GM12878 (cell line): ENCODE results near the gene POMT2. TPM values are rescaled to one million over a fixed set of nuclear protein-coding genes. Genes with fewer than 3 reads are reported as not detected.
A peak's percentile ranks its signal among the peaks of the same experiment; 100 is the strongest.

Source experiments
- ATAC-seq: fragments of 200-7000 bp; cut with Tn5 transposase; 3 replicates; pipeline ENCODE4 v1.9.1; 2020; ENCODE audit warnings: mild to moderate bottlenecking, moderate library complexity
- BruUV-seq: library from RNA; stranded (reverse); fragments of 400-500 nt; replicated peaks from 2 replicates; lab custom pipeline; 2021; lab: Mats Ljungman, UMichigan
- CTCF ChIA-PET: fragments of 300-600 bp; sonication (Branson Sonifier 250); formaldehyde crosslinking; extraction: SDS; loops from one replicate; lab custom pipeline; 2021; ENCODE audit warnings: inconsistent platforms; lab: Yijun Ruan, JAX
- POLR2A ChIA-PET: fragments of 350-600 bp; formaldehyde crosslinking; extraction: SDS; loops from one replicate; lab custom pipeline; 2021; ENCODE audit warnings: inconsistent platforms; lab: Charles Lee
- RAD21 ChIA-PET: fragments of 300-600 bp; sonication (Branson Sonifier 250); formaldehyde crosslinking; loops from one replicate; lab custom pipeline; 2023; ENCODE audit warnings: antibody characterized with exemption; ENCODE audit not compliant: unreplicated experiment; lab: Charles Lee
- SMC1A ChIA-PET: fragments of 300-600 bp; sonication (Branson Sonifier 250); formaldehyde crosslinking; loops from one replicate; lab custom pipeline; 2023; ENCODE audit not compliant: unreplicated experiment, uncharacterized antibody; lab: Charles Lee
- DNase-seq: peaks from one replicate; pipeline ENCODE4 v3.0.0-alpha.2; 2011; ENCODE audit warnings: low read depth, low spot score
- FAIRE-seq: peaks from 3 replicates; lab custom pipeline; 2011; peaks lifted over from hg19 to GRCh38; lab: Jason Lieb, UNC
- H2AFZ ChIP-seq: 2 replicates; pipeline ENCODE4 v1.6.0; 2011; ENCODE audit warnings: low read depth, low read length, control low read depth; ENCODE audit not compliant: control insufficient read depth
- H3K27ac ChIP-seq: 2 replicates; pipeline ENCODE4 v1.5.1; 2011; ENCODE audit warnings: control low read depth; ENCODE audit not compliant: control insufficient read depth, insufficient read depth
- H3K27me3 ChIP-seq, 2 experiments: replicated peaks in 1 of 2; 2 replicates each; pipeline versions ENCODE4 v1.6.0 to v1.6.1; 2011; ENCODE audit warnings: low read length in 1 of 2; ENCODE audit not compliant: control insufficient read depth in 2 of 2, insufficient read depth in 2 of 2
- H3K36me3 ChIP-seq, 2 experiments: 2 replicates each; pipeline ENCODE4 v1.5.1; 2011; ENCODE audit warnings: low read length in 1 of 2; ENCODE audit not compliant: control insufficient read depth in 2 of 2, insufficient read depth in 2 of 2
- H3K4me1 ChIP-seq: 2 replicates; pipeline ENCODE4 v1.6.1; 2011; ENCODE audit warnings: mild to moderate bottlenecking, low read length, moderate library complexity, mixed read lengths; ENCODE audit not compliant: control insufficient read depth, insufficient read depth
- H3K4me2 ChIP-seq: 2 replicates; pipeline ENCODE4 v1.6.0; 2011; ENCODE audit warnings: control low read depth; ENCODE audit not compliant: control insufficient read depth, insufficient read depth
- H3K4me3 ChIP-seq: fragments of 200-600 bp; sonication (generic); 2 replicates; pipeline ENCODE4 v1.5.1; 2016
- H3K79me2 ChIP-seq: 2 replicates; pipeline ENCODE4 v1.6.0; 2011; ENCODE audit warnings: low read length; ENCODE audit not compliant: control insufficient read depth, insufficient read depth
- H3K9ac ChIP-seq: 2 replicates; pipeline ENCODE4 v1.8.0; 2011; ENCODE audit warnings: low read length, control low read depth, mixed read lengths; ENCODE audit not compliant: control insufficient read depth, insufficient read depth
- H3K9me3 ChIP-seq: replicated peaks from 3 replicates; pipeline ENCODE4 v1.5.1; 2011; ENCODE audit warnings: mild to moderate bottlenecking, low read length; ENCODE audit not compliant: control insufficient read depth, insufficient read depth
- H4K20me1 ChIP-seq: 2 replicates; pipeline ENCODE4 v1.6.0; 2011; ENCODE audit not compliant: control insufficient read depth, insufficient read depth
- BMI1 ChIP-seq: fragments of 450-650 bp; IDR thresholded peaks from 2 replicates; pipeline ENCODE4 v1.6.1; 2016; ENCODE audit warnings: mild to moderate bottlenecking, moderate library complexity, borderline replicate concordance
- JUNB ChIP-seq: IDR thresholded peaks from 2 replicates; pipeline ENCODE4 v1.6.1; 2016; ENCODE audit warnings: antibody characterized with exemption, mild to moderate bottlenecking
- RB1 ChIP-seq: fragments of 450-650 bp; formaldehyde crosslinking; IDR thresholded peaks from 2 replicates; pipeline ENCODE4 v1.6.1; 2017; ENCODE audit warnings: mild to moderate bottlenecking, borderline replicate concordance
- TCF12 ChIP-seq: IDR thresholded peaks from 2 replicates; pipeline ENCODE4 v1.6.1; 2011; ENCODE audit warnings: low read depth, mild to moderate bottlenecking, low read length
- WGBS: methylation state at CpG from one replicate; pipeline ENCODE4 v1.1.6; 2016; ENCODE audit warnings: low lambda C conversion rate; ENCODE audit not compliant: insufficient replicate concordance, insufficient coverage; ENCODE audit errors: missing lambda C conversion rate; 5-methylcytosine and 5-hydroxymethylcytosine counted together
- in situ Hi-C: fragments of 300-500 bp; cut with MboI; formaldehyde crosslinking; loops from 9 replicates; pipeline ENCODE4 v1.14.3; 2018; ENCODE audit warnings: mixed read lengths
- intact Hi-C: fragments of 100-400 bp; cut with micrococcal nuclease; formaldehyde crosslinking; loops from one replicate; pipeline ENCODE4 v1.14.2; 2022; ENCODE audit not compliant: unreplicated experiment
- polyA plus RNA-seq, 11 experiments: library from polyadenylated mRNA; depleted of rRNA in 4 of 11; unstranded in 6 of 11; stranded (reverse) in 5 of 11; fragments of >200 nt; fragmentation: Nextera tagmentation in 4 of 11; fragmentation: Illumina TruSeq in 1 of 11; extraction: Ambion mirVana in 4 of 11; extraction: Trizol in 1 of 11; gene quantifications; 1 replicate in 1 of 11; 2 replicates in 10 of 11; pipeline versions ENCODE4 v1.2.1 to v1.2.3, GENCODE V29; 2011 to 2016; ENCODE audit warnings: inconsistent platforms in 2 of 11, missing spikeins in 2 of 11, low read depth in 1 of 11
- total RNA-seq, 4 experiments: library from RNA; depleted of rRNA in 3 of 4; stranded (reverse); fragments of >200 nt in 3 of 4; fragmentation: Illumina TruSeq in 1 of 4; extraction: Trizol in 1 of 4; gene quantifications; 2 replicates each; pipeline versions ENCODE4 v1.2.1 to v1.2.3, GENCODE V29; 2013 to 2021

Gene POMT2
- total and polyA plus RNA-seq, 10 of the 15 experiments (the other 5 are each of a cell fraction or from before 2014, with no cell fraction given) = 0.23 to 13.9 (median 6.5) TPM

DNA sequence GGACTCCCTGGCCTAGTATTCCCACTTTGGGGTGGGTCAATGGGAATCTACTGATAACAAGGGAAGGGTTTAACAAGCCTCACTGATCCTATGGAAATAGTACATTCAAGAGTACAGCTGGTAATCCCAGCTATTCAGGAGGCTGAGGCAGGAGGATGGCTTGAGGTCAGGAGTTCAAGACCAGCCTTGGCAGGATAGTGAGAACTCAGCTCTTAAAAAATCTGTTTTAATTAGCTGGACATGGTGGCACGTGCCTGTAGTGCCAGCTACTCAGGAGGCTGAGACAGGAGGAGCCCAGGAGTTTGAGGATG is 4.5 kb downstream of the POMT2 start:
- H3K4me2 ChIP-seq = no peak overlapping the region
- in situ Hi-C loops = loop anchor here (5.0 kb wide), 2 partner anchors 164 to 449 kb away; no protein-coding TSS in a partner anchor
- H3K9me3 ChIP-seq = no peaks in the 10 kb centered on the region
- H3K27ac ChIP-seq = no peak overlapping the region
- no peak overlapping the region for H3K9ac ChIP-seq
- POLR2A ChIA-PET = interaction anchor here (0.7 to 0.9 kb wide), 2 partner anchors 165 to 404 kb away, joined by 3 read pairs; no protein-coding TSS in a partner anchor
- ATAC-seq = no peak
- no peaks in the 10 kb centered on the region; a peak in 1 of 4 replicates for H3K36me3 ChIP-seq
- no peak for DNase-seq
- RAD21 ChIA-PET = interaction anchor here (0.6 to 3.0 kb wide), 29 partner anchors 9 to 605 kb away, joined by 3 to 48 read pairs (median 5); partner anchors contain the start of genes AHSA1, CIPC, SAMD15 and TMED8
- H3K79me2 ChIP-seq = no peaks in the 10 kb centered on the region; the same call in 1 of the 2 replicates
- intact Hi-C loops = loop anchor here (1.0 to 5.0 kb wide), 3 partner anchors 15 to 444 kb away; no protein-coding TSS in a partner anchor
- H3K27me3 ChIP-seq = no peaks in the 10 kb centered on the region
- TF ChIP-seq BMI1 = no peak
- no peak for TF ChIP-seq TCF12
- TF ChIP-seq RB1 = 0 out of 2 replicates have a peak, but pooled peaks have one; percentile 33
- TF ChIP-seq JUNB = no peak
- SMC1A ChIA-PET = interaction anchor here (0.7 to 3.6 kb wide), 38 partner anchors 9 to 444 kb away, joined by 3 to 45 read pairs (median 5); partner anchors contain the start of genes CIPC, SAMD15, TMED8 and VIPAS39
- BruUV-seq = no TSS peak
- no peaks in the 10 kb centered on the region for H3K4me1 ChIP-seq
- H4K20me1 ChIP-seq = no peaks in the 10 kb centered on the region
- H3K4me3 ChIP-seq = no peak overlapping the region
- no peak overlapping the region for H2AFZ ChIP-seq
- 0% methylated on average over 1 of the region's 1 CpG for WGBS
- FAIRE-seq = no peak
- CTCF ChIA-PET = interaction anchor here (0.6 to 7.5 kb wide), 92 partner anchors 9 to 607 kb away, joined by 3 to 159 read pairs (median 4); partner anchors contain the start of genes CIPC, SAMD15, TMED8 and VIPAS39
